Endothelial cell (in vitro differentiated cells): ENCODE results near the gene TUBB. TPM values are rescaled to one million over a fixed set of nuclear protein-coding genes. Genes with fewer than 3 reads are reported as not detected.

ENCODE experiments used
- DNase-seq: peaks from one replicate; pipeline ENCODE4 v3.0.0; 2021; ENCODE audit warnings: low spot score
- H3K27ac Mint-ChIP-seq: one replicate; pipeline ENCODE4 v1.8.0; 2021; ENCODE audit warnings: mixed read lengths, inconsistent platforms; ENCODE audit not compliant: unreplicated experiment
- H3K27me3 Mint-ChIP-seq: one replicate; pipeline ENCODE4 v1.8.0; 2021; ENCODE audit warnings: mild to moderate bottlenecking, moderate library complexity, mixed read lengths, inconsistent platforms; ENCODE audit not compliant: unreplicated experiment
- H3K36me3 Mint-ChIP-seq: one replicate; pipeline ENCODE4 v1.8.0; 2021; ENCODE audit warnings: mild to moderate bottlenecking, low read depth, mixed read lengths, inconsistent platforms; ENCODE audit not compliant: unreplicated experiment
- H3K4me1 Mint-ChIP-seq: one replicate; pipeline ENCODE4 v1.8.0; 2021; ENCODE audit warnings: mild to moderate bottlenecking, mixed read lengths, inconsistent platforms; ENCODE audit not compliant: unreplicated experiment
- H3K4me3 Mint-ChIP-seq: one replicate; pipeline ENCODE4 v1.8.0; 2021; ENCODE audit warnings: mild to moderate bottlenecking, mixed read lengths, inconsistent platforms; ENCODE audit not compliant: unreplicated experiment
- H3K9me3 Mint-ChIP-seq: one replicate; pipeline ENCODE4 v1.8.0; 2021; ENCODE audit warnings: mixed read lengths, inconsistent platforms; ENCODE audit not compliant: unreplicated experiment
- total RNA-seq: library from RNA; stranded (reverse); fragmentation: NEBNext Ultra II Directional; extraction: Animal tissue kit (Norgen Biotek cat#: 25700); gene quantifications from one replicate; pipeline ENCODE4 v1.2.1, GENCODE V29; 2021; ENCODE audit not compliant: unreplicated experiment
- TF ChIP-seq, protein P1 (sequence below): fragments of 200-600 bp; sonication (generic); IDR thresholded peaks from one replicate; pipeline ENCODE4 v1.5.0; 2021; ENCODE audit warnings: antibody characterized with exemption; ENCODE audit not compliant: unreplicated experiment

TUBB gene
- total RNA-seq, 1 donor from 2014 or later = 1,094 TPM

DNA sequence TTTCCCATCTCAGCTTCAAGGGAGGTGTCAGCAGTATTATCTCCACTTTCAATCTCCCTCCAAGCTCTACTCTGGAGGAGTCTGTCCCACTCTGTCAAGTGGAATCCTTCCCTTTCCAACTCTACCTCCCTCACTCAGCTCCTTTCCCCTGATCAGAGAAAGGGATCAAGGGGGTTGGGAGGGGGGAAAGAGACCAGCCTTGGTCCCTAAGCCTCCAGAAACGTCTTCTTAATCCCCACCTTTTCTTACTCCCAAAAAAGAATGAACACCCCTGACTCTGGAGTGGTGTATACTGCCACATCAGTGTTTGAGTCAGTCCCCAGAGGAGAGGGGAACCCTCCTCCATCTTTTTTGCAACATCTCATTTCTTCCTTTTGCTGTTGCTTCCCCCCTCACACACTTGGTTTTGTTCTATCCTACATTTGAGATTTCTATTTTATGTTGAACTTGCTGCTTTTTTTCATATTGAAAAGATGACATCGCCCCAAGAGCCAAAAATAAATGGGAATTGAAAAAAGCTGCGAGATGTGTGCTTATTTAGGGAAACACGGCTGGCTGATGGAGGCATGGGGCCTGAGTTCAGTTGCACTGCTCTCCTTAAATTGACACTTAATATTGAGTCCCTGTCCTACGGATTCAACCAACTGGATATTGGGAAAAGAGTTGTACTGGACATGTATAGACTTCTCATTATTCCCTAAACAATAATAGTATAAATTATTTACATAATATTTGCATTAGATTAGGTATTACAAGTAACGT lies 4.9 kb downstream of the TUBB start:
- H3K4me3 Mint-ChIP-seq = peak overlapping the region; percentile 85
- peaks cover 26% of the 10 kb centered on the region for H3K27me3 Mint-ChIP-seq
- no peaks in the 10 kb centered on the region for H3K9me3 Mint-ChIP-seq
- H3K4me1 Mint-ChIP-seq = peaks cover 36% of the 10 kb centered on the region
- H3K27ac Mint-ChIP-seq = peak overlapping the region; percentile 48
- H3K36me3 Mint-ChIP-seq = peaks cover 56% of the 10 kb centered on the region
- DNase-seq = no peak
- TF ChIP-seq, protein P1, sequence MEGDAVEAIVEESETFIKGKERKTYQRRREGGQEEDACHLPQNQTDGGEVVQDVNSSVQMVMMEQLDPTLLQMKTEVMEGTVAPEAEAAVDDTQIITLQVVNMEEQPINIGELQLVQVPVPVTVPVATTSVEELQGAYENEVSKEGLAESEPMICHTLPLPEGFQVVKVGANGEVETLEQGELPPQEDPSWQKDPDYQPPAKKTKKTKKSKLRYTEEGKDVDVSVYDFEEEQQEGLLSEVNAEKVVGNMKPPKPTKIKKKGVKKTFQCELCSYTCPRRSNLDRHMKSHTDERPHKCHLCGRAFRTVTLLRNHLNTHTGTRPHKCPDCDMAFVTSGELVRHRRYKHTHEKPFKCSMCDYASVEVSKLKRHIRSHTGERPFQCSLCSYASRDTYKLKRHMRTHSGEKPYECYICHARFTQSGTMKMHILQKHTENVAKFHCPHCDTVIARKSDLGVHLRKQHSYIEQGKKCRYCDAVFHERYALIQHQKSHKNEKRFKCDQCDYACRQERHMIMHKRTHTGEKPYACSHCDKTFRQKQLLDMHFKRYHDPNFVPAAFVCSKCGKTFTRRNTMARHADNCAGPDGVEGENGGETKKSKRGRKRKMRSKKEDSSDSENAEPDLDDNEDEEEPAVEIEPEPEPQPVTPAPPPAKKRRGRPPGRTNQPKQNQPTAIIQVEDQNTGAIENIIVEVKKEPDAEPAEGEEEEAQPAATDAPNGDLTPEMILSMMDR = no peak

DNA sequence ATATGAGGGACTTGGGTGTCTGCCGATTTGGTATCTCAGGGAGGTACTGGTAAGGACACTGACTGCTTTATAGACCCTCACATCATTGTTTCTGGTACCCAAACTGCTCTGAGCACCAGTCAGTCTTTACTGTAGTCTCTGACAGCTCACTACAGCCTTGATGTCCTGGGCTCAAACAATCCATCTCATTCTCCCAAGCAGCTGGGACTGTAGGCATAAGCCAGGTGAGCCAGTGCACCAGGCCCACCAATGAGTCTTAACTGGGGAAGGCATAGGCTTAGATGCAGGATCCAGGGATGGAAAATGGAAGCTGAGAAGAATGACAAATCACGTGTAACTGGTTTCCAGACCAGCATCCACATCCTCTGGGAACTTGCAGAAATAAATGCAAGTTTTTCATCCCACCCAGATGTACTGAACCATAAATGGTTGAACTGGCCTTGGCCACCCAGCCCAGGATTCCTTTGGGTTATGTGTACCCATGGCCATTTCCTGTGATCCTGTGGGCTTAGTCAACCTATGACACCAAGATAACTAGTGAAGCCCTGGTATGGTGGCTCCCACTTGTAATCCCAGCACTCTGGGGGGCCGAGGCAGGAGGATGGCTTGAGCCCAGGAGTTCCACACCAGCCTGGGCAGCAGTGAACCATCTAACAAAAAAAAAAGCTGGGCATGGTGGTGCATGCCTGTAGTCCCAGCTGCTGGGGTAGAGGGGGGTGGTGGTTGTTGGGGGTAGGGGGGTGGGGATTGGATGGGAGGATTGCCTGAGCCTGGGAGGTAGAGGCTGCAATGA lies 5.8 kb downstream of the TUBB start:
- no peak overlapping the region for H3K4me3 Mint-ChIP-seq
- H3K4me1 Mint-ChIP-seq = peaks cover 31% of the 10 kb centered on the region
- TF ChIP-seq, protein P1 = no peak
- peaks cover 53% of the 10 kb centered on the region for H3K36me3 Mint-ChIP-seq
- no peak for DNase-seq
- H3K9me3 Mint-ChIP-seq = no peaks in the 10 kb centered on the region
- H3K27me3 Mint-ChIP-seq = peaks cover 23% of the 10 kb centered on the region
- H3K27ac Mint-ChIP-seq = peak overlapping the region; percentile 18

DNA sequence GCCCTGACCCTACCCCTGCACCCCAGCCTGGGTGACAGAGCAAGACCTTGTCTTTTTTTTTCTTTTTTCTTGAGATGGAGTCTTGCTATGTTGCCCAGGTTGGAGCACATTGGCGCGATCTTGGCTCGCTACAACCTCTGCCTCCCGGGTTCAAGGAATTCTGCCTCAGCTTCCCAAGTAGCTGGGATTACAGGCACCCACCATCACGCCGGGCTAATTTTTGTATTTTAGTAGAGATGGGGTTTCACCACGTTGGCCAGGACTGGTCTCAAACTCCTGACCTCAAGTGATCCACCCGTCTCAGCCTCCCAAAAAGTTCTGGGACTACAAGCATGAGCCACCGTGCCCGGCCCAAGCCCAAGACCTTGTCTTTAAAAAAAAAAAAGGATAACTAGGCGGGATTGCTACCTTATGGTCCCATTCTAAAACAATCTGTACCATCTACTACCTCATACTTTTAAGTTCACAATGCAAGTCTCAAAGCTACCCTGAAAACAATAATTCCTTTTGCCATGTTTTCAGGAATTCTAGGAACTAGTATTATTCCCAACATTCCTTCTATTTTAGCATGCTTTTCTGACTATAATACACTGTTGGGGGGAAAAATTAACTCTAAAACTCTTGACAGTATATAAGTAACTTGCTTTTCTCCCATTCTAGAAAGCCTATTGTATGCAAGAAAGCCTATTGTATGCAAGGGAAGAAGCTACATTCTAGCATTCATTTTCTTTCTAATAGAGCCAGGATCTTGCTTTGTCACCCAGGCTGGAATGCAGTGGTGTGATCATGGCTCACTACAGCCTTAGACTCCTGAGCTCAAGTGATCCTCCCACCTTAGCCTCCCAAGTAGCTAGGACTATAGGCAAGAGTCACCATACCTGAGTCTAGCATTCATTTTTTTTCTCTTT lies 6.6 kb downstream of the TUBB start:
- no peak overlapping the region for H3K4me3 Mint-ChIP-seq
- TF ChIP-seq, protein P1 = no peak
- H3K4me1 Mint-ChIP-seq = peaks cover 29% of the 10 kb centered on the region
- DNase-seq = no peak
- no peaks in the 10 kb centered on the region for H3K9me3 Mint-ChIP-seq
- H3K27ac Mint-ChIP-seq = no peak overlapping the region
- peaks cover 20% of the 10 kb centered on the region for H3K27me3 Mint-ChIP-seq
- peaks cover 47% of the 10 kb centered on the region for H3K36me3 Mint-ChIP-seq

DNA sequence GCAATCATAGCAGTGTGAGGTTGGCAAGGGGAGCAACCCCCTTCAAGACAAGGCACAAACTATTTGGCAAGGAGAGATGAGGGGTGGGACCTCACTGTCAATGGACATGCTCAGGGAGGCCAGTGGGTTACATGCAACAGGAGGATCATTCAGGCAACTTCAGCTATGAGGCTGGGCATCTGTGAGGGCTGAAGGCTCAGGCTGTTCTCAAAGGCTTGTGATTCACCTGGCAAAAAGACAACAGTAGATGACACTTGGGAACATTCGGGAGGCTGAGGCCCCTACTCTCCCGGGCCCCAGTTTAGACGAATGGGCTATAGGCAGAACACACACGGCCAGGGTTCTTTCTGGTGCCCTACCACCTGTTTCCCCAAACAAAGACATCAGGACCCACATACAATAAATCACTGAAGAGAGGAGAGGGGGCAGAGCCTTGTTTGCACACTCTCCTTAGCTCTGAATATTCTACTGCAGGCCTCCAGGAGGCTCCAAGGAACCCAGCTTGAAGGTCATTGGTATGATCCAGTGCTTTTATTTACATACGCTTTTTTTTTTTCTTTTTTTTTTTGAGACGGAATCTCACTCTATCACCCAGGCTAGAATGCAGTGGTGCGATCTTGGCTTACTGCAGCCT lies 7.9 kb downstream of the TUBB start:
- Mint-ChIP-seq H3K27ac (peak overlapping the region; percentile 48), H3K36me3 (peaks cover 42% of the 10 kb centered on the region), H3K4me3 (no peak overlapping the region), H3K4me1 (peaks cover 24% of the 10 kb centered on the region), H3K27me3 (peaks cover 19% of the 10 kb centered on the region), H3K9me3 (no peaks in the 10 kb centered on the region)
- no peak for DNase-seq
- TF ChIP-seq, protein P1 = no peak
